Naive thymus-derived CD8-positive, alpha-beta T cell (primary cell): Measurements from ENCODE around the gene ARHGEF19. TPM values are rescaled to one million over a fixed set of nuclear protein-coding genes. Genes with fewer than 3 reads are reported as not detected.
"Not testable (repeated sequence)": the region's sequence is repeated elsewhere in the genome, so short reads cannot be mapped to it uniquely, and the experiment has no call there.

Experiments used
- ATAC-seq, 2 donors: fragments of 150-1000 bp; cut with Tn5 transposase in 1 of 2; sonication (Bioruptor Pico), chemical (Tn5 transposase) in 1 of 2; 1 replicate in 1 of 2; 2 replicates in 1 of 2; pipeline ENCODE4 v1.10.0; 2021; ENCODE audit warnings: mild to moderate bottlenecking in 2 of 2, moderate library complexity in 2 of 2
- POLR2A ChIA-PET: fragments of 350-600 bp; sonication (Branson Sonifier 250); formaldehyde crosslinking; loops from one replicate; lab custom pipeline; 2021; ENCODE audit warnings: antibody characterized with exemption; lab: Charles Lee
- DNase-seq, 10 donors: peaks; one replicate each; pipeline versions ENCODE4 v3.0.0 to v3.0.0-alpha.2; 2020 to 2022
- H3K27ac Mint-ChIP-seq, 10 donors: one replicate each; pipeline ENCODE4 v1.8.0; 2020 to 2022; ENCODE audit warnings: mild to moderate bottlenecking in 10 of 10, mixed read lengths in 10 of 10, moderate library complexity in 4 of 10, inconsistent platforms in 1 of 10
- H3K27me3 Mint-ChIP-seq, 5 donors: one replicate each; pipeline ENCODE4 v1.8.0; 2021 to 2022; ENCODE audit warnings: mixed read lengths in 5 of 5
- H3K36me3 Mint-ChIP-seq, 3 donors: one replicate each; pipeline ENCODE4 v1.8.0; 2020 to 2022; ENCODE audit warnings: mixed read lengths in 3 of 3, mild to moderate bottlenecking in 2 of 3, inconsistent platforms in 1 of 3
- H3K4me1 Mint-ChIP-seq, 4 donors: one replicate each; pipeline ENCODE4 v1.8.0; 2021 to 2022; ENCODE audit warnings: mixed read lengths in 4 of 4
- H3K4me3 Mint-ChIP-seq, 10 donors: one replicate each; pipeline ENCODE4 v1.8.0; 2020 to 2022; ENCODE audit warnings: mild to moderate bottlenecking in 10 of 10, mixed read lengths in 10 of 10, moderate library complexity in 6 of 10, inconsistent platforms in 1 of 10
- H3K9me3 Mint-ChIP-seq, 9 donors: one replicate each; pipeline ENCODE4 v1.8.0; 2020 to 2022; ENCODE audit warnings: mixed read lengths in 9 of 9, mild to moderate bottlenecking in 3 of 9, inconsistent platforms in 1 of 9, moderate library complexity in 1 of 9
- polyA plus RNA-seq, 3 donors: library from polyadenylated mRNA; unstranded; fragments of 300-500 nt; fragmentation: Illumina TruSeq; gene quantifications; one replicate each; pipeline ENCODE4 v1.2.3, GENCODE V29; 2021
- total RNA-seq, 8 experiments: library from RNA in 2 of 8; stranded (reverse) in 2 of 8; gene quantifications; one replicate each; pipeline ENCODE4 v1.2.3 and lab custom pipeline; 2021 to 2026

ARHGEF19 gene
- total and polyA plus RNA-seq, 5 experiments from 2014 or later: 6.4 to 12.7 (median 8.9) TPM

DNA sequence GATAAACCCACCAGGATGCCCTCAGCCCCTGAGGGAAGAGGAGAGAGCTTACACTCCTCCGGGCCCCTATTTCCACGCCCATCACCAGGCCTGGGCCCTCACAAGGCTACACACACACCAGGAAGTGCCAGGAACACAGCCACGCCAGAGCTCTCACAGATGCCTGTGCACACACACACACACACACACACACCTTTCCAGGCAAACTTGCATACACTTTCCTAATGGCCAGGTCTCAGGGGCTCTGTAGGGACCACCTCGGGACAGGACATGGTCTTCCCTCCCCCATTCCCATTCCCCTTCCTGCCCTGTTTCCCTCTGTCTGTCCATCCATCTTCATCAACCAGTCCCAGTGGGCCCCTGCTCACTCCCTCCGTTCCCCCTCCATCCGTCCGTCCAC is 46.9 kb downstream of the ARHGEF19 start:
- Mint-ChIP-seq H3K9me3 (no peaks in the 10 kb centered on the region), H3K4me3 (peak overlapping the region in 6 of 10 donors; percentile 16 to 51 (median 28)), H3K4me1 (peaks cover 37 to 75% (median 66%) of the 10 kb centered on the region in 4 donors), H3K36me3 (no peaks in the 10 kb centered on the region), H3K27ac (no peak overlapping the region), H3K27me3 (peaks cover 0 to 2% (median 0%) of the 10 kb centered on the region in 5 donors)
- POLR2A ChIA-PET: interaction anchor here (0.9 to 1.7 kb wide), 2 partner anchors 10 kb away, joined by 3 to 4 read pairs; partner anchors contain the start of gene EPHA2
- ATAC-seq: no peak
- no peak for DNase-seq

DNA sequence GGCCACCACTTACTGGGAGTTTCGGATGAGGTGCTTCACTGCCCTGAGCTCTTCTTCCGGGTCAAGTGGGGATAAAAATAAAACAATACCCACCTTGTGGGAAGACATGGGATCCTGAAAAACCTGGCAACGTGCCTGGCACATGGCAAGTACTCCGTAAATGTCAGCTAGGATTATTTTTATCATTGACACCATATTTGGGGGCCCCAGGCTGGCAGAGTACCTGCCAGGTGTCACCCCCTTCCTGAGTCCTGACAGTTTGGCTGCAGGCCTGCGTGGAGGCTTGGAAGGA is 47.4 kb downstream of the ARHGEF19 start:
- peaks cover 38 to 77% (median 66%) of the 10 kb centered on the region in 4 donors for H3K4me1 Mint-ChIP-seq
- DNase-seq: no peak
- POLR2A ChIA-PET: interaction anchor here (1.7 kb wide), 1 partner anchor 9 kb away, joined by 4 read pairs; the partner anchor contains the start of gene EPHA2
- H3K36me3 Mint-ChIP-seq: no peaks in the 10 kb centered on the region
- H3K9me3 Mint-ChIP-seq: no peaks in the 10 kb centered on the region
- peak overlapping the region in 2 of 10 donors; percentile 33 to 75 for H3K4me3 Mint-ChIP-seq
- peak overlapping the region in 1 of 10 donors; percentile 69 for H3K27ac Mint-ChIP-seq
- peaks cover 0 to 2% (median 0%) of the 10 kb centered on the region in 5 donors for H3K27me3 Mint-ChIP-seq
- no peak for ATAC-seq

DNA sequence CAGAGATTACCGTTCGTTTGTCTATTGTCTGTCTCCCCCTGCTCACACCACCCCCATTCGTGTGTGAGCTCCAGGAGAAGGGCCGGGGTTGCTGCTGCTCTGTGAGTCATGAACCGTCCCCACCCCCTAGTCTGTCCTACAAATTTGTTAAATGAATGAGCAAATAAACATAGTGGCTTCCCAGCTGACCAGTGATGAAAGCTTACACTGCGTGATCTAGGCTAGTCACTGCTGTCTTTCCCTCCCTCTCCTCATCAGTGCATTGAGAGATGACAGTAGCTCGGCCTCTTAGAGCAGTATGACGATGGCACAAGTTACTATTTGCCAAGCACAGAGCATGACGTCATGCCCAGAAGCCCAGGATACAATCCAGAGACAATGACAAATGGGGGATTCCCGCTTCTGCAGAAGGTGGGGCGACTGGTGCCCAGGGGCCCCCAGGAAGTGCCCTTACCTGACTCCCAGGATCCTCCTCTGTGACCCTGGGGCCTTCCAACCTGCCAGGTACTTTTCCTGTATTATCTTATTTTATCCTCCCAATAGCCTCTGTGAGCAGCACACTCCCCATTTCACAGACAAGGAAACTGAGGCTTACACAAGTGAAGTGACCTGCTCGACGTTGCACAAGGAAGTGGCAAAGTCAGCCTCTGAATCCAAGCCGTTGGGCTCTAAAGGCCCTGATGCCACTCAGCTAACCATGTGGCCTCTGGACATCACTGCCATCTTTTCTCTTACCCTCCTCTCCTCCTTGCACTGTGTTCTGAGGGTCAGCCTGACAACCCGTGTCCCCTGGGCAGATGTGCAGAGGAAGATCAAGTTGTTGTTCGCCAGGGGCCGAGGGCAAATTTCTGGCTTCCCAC is 48.0 kb downstream of the ARHGEF19 start:
- H3K4me1 Mint-ChIP-seq: peaks cover 40 to 76% (median 64%) of the 10 kb centered on the region in 4 donors
- ATAC-seq (no peak), DNase-seq (no peak)
- H3K36me3 Mint-ChIP-seq: no peaks in the 10 kb centered on the region
- peak overlapping the region in 8 of 10 donors; percentile 23 to 75 (median 56) for H3K4me3 Mint-ChIP-seq
- H3K27ac Mint-ChIP-seq: peak overlapping the region in 4 of 10 donors; percentile 37 to 82 (median 61)
- no peaks in the 10 kb centered on the region for H3K9me3 Mint-ChIP-seq
- POLR2A ChIA-PET: interaction anchor here (1.7 kb wide), 1 partner anchor 9 kb away, joined by 4 read pairs; the partner anchor contains the start of gene EPHA2
- peaks cover 0 to 2% (median 0%) of the 10 kb centered on the region in 5 donors for H3K27me3 Mint-ChIP-seq

DNA sequence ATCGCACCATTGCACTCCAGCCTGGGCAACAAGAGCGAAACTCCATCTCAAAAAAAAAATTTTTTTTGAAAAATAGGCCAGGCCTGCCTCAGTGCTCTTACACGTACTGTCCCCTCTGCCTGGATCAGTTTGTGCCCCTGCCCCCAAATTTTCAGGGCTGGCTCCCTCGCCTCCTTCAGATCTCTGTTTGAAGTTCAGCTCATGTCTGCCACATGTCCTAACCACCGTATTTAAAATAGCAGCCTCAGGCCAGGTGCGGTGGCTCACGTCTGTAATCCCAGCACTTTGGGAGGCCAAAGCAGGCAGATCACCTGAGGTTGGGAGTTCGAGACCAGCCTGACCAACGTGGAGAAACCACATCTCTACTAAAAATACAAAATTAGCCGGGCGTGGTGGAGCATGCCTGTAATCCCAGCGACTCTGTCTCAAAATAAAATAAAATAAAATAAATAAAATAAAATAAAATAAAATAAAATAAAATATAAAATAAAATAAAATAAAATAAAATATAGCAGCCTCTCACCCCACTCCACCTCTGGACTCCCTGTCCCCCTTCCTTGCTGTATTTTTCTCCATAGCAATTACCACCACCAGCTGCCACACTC is 48.7 kb downstream of the ARHGEF19 start:
- peak overlapping the region in 1 of 10 donors; percentile 73 for H3K27ac Mint-ChIP-seq
- H3K27me3 Mint-ChIP-seq, H3K9me3 Mint-ChIP-seq, DNase-seq, H3K36me3 Mint-ChIP-seq, ATAC-seq: not testable (repeated sequence)
- peak overlapping the region in 8 of 10 donors; percentile 23 to 75 (median 56) for H3K4me3 Mint-ChIP-seq
- POLR2A ChIA-PET: interaction anchor here (1.7 kb wide), 1 partner anchor 8 kb away, joined by 4 read pairs; the partner anchor contains the start of gene EPHA2
- peaks cover 40 to 73% (median 62%) of the 10 kb centered on the region in 4 donors for H3K4me1 Mint-ChIP-seq

DNA sequence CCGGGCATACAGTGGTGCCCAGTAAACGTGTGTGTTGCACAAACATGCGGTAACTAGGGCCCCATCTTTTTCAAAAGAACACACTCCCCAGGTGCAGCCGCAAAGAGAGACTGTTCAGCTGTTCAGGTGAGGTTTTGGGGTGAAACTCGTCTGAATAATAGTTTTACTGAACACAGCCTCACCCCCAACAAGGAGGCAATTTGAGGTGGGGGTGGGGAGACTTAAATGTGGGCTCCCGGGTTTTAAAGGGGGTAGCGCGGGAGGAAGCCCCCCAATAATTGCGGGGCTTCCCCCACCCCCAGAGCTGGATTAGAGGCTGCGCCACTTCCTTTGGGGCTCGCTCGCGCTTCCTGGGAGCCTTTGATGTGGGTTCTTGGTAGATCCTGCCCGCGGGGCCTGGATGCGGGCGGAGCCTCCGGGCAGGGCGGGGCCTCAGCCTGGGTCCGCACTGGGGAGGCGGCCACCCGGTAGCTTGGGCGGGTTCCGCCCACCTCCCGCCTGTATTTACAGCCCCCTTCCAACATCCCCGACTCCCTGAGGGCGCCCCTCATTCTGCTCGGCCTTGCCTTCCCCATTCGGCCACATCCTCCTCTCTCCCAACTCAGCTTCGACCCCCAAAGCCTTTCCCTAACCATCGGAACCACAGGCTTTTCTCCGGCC is 50.2 kb downstream of the ARHGEF19 start:
- POLR2A ChIA-PET: interaction anchor here (1.0 to 1.6 kb wide), 3 partner anchors 9 to 55 kb away, joined by 3 to 4 read pairs (median 3); no protein-coding TSS in a partner anchor
- ATAC-seq (peak; percentile 66 to 70), DNase-seq (peak; percentile 35 to 78 (median 67))
- H3K4me3 Mint-ChIP-seq: peak overlapping the region; percentile 73 to 91 (median 78)
- H3K36me3 Mint-ChIP-seq: no peaks in the 10 kb centered on the region
- peak overlapping the region; percentile 6 to 94 (median 88) for H3K27ac Mint-ChIP-seq
- H3K27me3 Mint-ChIP-seq: peaks cover 0 to 2% (median 0%) of the 10 kb centered on the region in 5 donors
- H3K9me3 Mint-ChIP-seq: no peaks in the 10 kb centered on the region
- H3K4me1 Mint-ChIP-seq: peaks cover 48 to 81% (median 68%) of the 10 kb centered on the region in 4 donors

DNA sequence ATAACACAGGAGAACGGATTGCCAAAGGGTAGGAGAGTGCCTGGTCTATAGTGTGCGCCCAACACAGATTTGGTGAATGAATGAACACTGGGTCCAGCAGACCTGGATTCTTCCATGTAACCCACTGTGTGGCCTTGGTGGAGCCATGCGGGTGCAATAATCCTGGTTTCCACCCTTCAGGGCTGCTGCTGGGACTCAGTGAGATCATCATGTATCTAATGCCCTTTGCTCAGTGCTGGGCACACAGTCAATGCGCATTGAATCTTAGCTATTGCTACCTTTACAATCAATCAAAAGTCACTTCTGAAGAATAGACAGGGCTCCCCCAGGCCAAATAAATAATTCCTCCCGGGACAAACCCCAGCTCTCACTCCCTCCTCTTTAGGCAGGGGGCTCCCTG is 50.7 kb downstream of the ARHGEF19 start:
- H3K27ac Mint-ChIP-seq: peak overlapping the region; percentile 6 to 94 (median 88)
- H3K4me1 Mint-ChIP-seq: peaks cover 52 to 84% (median 73%) of the 10 kb centered on the region in 4 donors
- ATAC-seq (peak in 1 of 2 donors; percentile 5), DNase-seq (no peak)
- POLR2A ChIA-PET: interaction anchor here (1.0 to 1.6 kb wide), 3 partner anchors 8 to 56 kb away, joined by 3 to 4 read pairs (median 3); no protein-coding TSS in a partner anchor
- H3K9me3 Mint-ChIP-seq: no peaks in the 10 kb centered on the region
- peak overlapping the region; percentile 16 to 91 (median 78) for H3K4me3 Mint-ChIP-seq
- H3K36me3 Mint-ChIP-seq: no peaks in the 10 kb centered on the region
- H3K27me3 Mint-ChIP-seq: peaks cover 0 to 2% (median 0%) of the 10 kb centered on the region in 5 donors

DNA sequence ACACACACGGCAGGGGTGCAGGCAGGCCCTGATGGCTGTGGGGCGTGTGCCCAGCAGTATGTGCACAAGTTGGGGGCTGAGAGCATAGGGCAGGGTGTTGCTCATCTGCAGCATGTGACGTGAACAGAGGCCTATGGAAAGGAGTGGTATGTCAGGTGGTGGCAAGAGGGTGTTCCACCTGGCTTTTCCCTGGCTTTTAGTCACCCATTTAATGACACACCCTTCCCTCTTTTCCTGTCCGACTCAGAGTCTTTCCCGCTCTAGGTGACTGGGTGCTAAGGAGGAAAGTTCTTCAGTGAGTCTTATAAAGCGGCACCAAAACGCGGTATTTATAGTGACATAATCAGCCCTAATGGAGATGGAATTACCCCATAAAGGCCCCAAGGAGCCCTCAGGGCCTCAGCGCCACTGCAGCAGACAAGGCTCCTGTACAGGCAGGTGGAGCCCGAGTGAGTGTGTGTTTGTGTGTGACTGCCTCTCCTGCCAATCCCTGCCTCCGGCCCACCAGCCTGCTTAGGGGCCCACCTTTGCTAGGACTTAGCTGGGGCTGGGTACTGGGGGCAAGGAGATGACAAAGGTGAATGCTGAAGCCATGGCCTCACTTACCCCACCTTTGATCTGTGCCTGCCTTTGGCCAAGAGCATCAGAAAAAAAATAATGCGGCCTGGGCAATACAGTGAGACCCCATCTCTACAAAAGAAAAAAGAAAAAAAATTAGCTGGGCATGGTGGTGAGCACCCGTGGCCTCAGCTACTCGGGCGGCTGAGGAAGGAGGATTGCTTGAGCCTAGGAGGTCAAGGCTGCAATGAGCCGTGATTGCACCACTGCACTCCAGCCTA is 53.2 kb downstream of the ARHGEF19 start:
- Mint-ChIP-seq H3K27me3 (peaks cover 0 to 4% (median 0%) of the 10 kb centered on the region in 5 donors), H3K4me1 (peaks cover 36 to 81% (median 72%) of the 10 kb centered on the region in 4 donors), H3K27ac (peak overlapping the region in 6 of 10 donors; percentile 9 to 89 (median 42)), H3K4me3 (peak overlapping the region in 2 of 10 donors; percentile 29 to 34), H3K36me3 (no peaks in the 10 kb centered on the region), H3K9me3 (no peaks in the 10 kb centered on the region)
- ATAC-seq: no peak
- POLR2A ChIA-PET: no interaction called here
- DNase-seq: no peak

DNA sequence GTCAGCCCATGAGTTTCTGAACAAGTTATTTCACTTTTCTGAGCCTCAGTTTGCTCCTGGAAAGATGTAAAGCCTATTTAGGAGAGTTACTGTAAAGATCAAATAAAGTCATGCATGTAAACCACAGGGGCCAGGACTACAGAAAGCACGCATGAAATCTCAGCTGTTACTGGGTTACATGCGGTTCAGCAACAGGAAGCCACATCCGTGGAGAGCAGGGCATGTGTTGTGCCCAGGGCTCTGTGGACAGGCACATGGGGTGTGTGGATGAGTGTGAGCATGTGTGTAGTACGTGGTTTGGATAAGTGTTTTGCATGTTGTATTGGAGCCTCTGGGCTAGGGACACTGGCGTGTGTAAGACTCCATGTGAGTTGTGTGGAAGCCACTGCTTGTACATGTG is 54.4 kb downstream of the ARHGEF19 start:
- DNase-seq: peak in 8 of 10 donors; percentile 29 to 77 (median 60)
- peak overlapping the region in 8 of 10 donors; percentile 49 to 89 (median 58) for H3K27ac Mint-ChIP-seq
- POLR2A ChIA-PET: no interaction called here
- H3K9me3 Mint-ChIP-seq: no peaks in the 10 kb centered on the region
- peak; percentile 41 to 79 for ATAC-seq
- H3K27me3 Mint-ChIP-seq: peaks cover 0 to 14% (median 2%) of the 10 kb centered on the region in 5 donors
- no peaks in the 10 kb centered on the region for H3K36me3 Mint-ChIP-seq
- peak overlapping the region in 8 of 10 donors; percentile 7 to 74 (median 31) for H3K4me3 Mint-ChIP-seq
- H3K4me1 Mint-ChIP-seq: peaks cover 32 to 78% (median 69%) of the 10 kb centered on the region in 4 donors

DNA sequence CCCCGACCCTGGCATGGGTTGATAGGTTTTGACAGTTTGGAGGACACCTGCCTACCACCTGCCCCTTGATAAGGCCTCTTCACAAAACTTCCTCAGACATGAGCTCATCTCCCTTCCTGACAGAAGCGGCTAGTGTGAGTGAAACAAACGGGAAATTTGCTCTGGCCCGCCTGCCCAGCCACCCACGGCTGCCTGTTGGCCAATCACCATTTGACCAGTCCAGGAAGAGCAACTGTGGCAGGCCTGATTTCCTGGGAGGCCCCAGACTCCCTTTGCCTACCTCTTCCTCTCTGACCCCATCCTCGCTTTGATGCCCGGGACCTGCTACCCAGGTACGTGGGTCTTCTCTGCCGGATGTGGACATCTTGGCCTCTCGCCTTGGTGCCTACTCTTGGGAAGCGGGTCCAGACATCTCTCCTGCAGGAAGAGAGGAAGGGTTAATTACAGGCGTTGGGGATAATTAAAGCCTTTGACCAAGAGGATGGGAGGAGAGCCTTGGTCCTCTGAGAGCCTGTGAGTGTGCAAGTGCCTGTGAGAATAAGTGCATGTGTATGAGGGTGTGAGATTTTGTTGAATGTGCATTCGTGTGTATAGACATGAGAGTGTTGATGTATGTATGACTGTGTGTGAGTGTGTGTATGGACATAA is 55.5 kb downstream of the ARHGEF19 start:
- H3K27me3 Mint-ChIP-seq: peaks cover 0 to 18% (median 5%) of the 10 kb centered on the region in 5 donors
- H3K36me3 Mint-ChIP-seq: no peaks in the 10 kb centered on the region
- DNase-seq (no peak), ATAC-seq (no peak)
- no peaks in the 10 kb centered on the region for H3K9me3 Mint-ChIP-seq
- peaks cover 26 to 69% (median 63%) of the 10 kb centered on the region in 4 donors for H3K4me1 Mint-ChIP-seq
- POLR2A ChIA-PET: interaction anchor here (0.6 to 1.8 kb wide), 5 partner anchors 8 to 285 kb away, joined by 3 to 4 read pairs (median 3); no protein-coding TSS in a partner anchor
- peak overlapping the region; percentile 11 to 81 (median 32) for H3K4me3 Mint-ChIP-seq
- H3K27ac Mint-ChIP-seq: peak overlapping the region in 5 of 10 donors; percentile 7 to 89 (median 50)

DNA sequence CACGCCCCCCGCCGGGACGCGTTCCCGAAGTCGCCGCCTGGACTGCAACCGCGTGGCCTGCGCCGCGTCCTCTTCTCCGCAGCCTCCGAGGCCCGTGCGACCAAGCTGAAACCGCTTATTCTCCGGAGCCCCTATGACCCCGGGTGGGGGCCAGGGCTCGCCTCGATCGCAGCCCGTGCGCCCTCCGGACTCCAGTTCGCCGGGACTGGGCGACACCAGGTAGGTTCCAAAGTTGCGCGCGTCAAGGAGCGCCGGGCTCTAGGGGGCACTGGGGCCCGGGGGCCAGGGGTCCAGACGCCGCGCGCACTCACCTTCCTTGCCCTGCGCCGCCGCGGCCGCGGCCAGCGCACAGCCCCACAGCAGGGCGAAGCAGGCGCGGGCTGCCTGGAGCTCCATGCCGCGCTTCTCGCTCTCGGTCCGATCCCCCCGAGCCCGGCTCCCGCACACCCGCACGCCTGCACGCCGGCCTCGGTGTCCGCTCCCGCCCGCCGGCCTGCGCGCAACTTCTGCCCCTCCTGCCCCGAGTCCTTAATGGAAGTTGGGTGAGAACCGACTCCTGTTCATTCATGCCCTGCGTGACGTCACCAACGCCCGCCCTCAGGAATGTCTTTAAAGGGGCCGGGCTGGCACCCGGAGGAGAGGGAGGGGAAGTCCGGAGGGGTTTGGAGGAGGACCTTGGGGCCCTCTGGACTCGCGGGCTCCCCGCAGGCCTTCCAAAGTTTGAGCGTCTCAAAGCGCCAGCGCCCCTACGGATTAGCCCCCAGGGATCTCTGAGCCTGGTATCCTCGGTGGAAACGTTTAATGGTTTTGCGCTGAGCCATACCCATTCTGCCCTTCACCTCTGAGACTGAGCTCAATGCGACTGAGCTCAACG is 56.7 kb downstream of the ARHGEF19 start, which contains the start of gene EPHA2:
Gene EPHA2, minus strand, starts transcription at position 533 of the 874 bp plus-strand sequence. Its CDS starts 137 bp downstream, at position 396.
- ATAC-seq (peak in 1 of 2 donors; percentile 47), DNase-seq (peak in 2 of 10 donors; percentile 18 to 27)
- Mint-ChIP-seq H3K27ac (peak within 1 kb of the TSS in 3 of 10 donors; percentile 9 to 64 (median 38)), H3K9me3 (no peaks in the 10 kb centered on the region), H3K27me3 (peaks cover 0 to 24% (median 8%) of the 10 kb centered on the region in 5 donors), H3K4me3 (peak within 1 kb of the TSS; percentile 52 to 83 (median 68)), H3K4me1 (peaks cover 22 to 61% (median 58%) of the 10 kb centered on the region in 4 donors), H3K36me3 (no peaks in the 10 kb centered on the region)
- POLR2A ChIA-PET: interaction anchor here (1.1 to 1.8 kb wide), 3 partner anchors 9 to 31 kb away, joined by 3 to 4 read pairs (median 3); no protein-coding TSS in a partner anchor
